ENCODE data around the gene XRCC5.

GRCh38 chr2:216119146-216119545 is 10.0 kb downstream of the XRCC5 start:
- TF ChIP-seq, protein P1, sequence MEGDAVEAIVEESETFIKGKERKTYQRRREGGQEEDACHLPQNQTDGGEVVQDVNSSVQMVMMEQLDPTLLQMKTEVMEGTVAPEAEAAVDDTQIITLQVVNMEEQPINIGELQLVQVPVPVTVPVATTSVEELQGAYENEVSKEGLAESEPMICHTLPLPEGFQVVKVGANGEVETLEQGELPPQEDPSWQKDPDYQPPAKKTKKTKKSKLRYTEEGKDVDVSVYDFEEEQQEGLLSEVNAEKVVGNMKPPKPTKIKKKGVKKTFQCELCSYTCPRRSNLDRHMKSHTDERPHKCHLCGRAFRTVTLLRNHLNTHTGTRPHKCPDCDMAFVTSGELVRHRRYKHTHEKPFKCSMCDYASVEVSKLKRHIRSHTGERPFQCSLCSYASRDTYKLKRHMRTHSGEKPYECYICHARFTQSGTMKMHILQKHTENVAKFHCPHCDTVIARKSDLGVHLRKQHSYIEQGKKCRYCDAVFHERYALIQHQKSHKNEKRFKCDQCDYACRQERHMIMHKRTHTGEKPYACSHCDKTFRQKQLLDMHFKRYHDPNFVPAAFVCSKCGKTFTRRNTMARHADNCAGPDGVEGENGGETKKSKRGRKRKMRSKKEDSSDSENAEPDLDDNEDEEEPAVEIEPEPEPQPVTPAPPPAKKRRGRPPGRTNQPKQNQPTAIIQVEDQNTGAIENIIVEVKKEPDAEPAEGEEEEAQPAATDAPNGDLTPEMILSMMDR (IDR thresholded peaks at IDR 0.05 in 8 of 11, conservative IDR thresholded peaks at IDR 0.05 in 3 of 11) = no peak
- TF ChIP-seq POLR2AphosphoS5 (IDR thresholded peaks at IDR 0.05) = no peak
